T-helper 9 cell (primary cell): Measurements from ENCODE around the gene PARD3B.
"Not testable (repeated sequence)": the region's sequence is repeated elsewhere in the genome, so short reads cannot be mapped to it uniquely, and the experiment has no call there.

Experiments used
- DNase-seq: peaks from one replicate; pipeline ENCODE4 v3.0.0-alpha.2; 2020

Gene PARD3B

DNA sequence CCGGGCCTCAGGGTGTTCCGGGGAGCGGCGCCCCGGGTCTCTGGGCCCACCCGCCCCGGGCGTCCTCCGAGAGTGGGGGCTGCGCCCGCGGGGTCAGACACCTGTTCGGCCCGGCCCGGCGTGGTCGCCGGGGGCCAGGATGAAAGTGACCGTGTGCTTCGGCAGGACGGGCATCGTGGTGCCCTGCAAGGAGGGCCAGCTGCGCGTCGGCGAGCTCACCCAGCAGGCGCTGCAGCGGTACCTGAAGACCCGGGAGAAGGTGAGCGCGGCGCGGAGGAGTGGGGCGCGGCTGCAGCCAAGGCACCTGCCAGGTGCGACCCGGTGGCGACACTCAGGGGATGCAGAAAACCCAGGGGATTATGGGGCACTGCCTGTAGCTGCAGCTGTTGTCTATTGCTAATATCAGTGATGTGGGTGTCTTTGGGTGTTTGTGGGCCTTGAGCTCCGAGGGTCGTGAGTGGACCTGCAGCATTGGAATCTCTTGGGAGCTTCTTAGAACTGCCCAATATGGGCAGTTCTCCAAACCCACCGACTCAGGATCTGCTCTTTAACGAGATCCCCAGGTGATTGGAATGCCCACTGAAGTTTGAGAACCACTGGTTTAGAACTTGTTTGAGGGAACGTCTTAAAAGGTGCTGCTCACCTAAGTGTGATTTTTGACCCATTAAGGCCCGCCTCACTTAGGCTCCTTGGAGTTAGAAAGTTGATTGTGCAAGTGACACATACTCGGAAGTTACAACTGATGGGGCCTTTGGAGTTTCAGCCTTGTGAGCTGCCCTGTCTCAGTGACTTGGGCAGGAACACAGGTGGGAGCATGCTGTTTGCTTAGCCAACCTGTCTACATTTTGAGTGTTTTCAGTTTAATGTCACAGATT is 823 bp downstream of the PARD3B start:
- no peak for DNase-seq

GRCh38 chr2:204550751-204551511 is 5.7 kb downstream of the PARD3B start:
- no peak for DNase-seq

GRCh38 chr2:204551512-204551863 is 6.2 kb downstream of the PARD3B start:
- no peak for DNase-seq

- DNase-seq = no peak
These were observed 12.3 kb downstream of the PARD3B start for GRCh38 chr2:204557604-204558003.

GRCh38 chr2:204559358-204559757 is 14.1 kb downstream of the PARD3B start:
- not testable (repeated sequence) for DNase-seq

GRCh38 chr2:204560902-204561301 is 15.6 kb downstream of the PARD3B start:
- DNase-seq = no peak

- DNase-seq = no peak
These were observed 16.5 kb downstream of the PARD3B start for GRCh38 chr2:204561771-204562170.

GRCh38 chr2:204566439-204566838 is 21.2 kb downstream of the PARD3B start:
- DNase-seq = no peak

GRCh38 chr2:204570421-204570820 is 25.1 kb downstream of the PARD3B start:
- DNase-seq = no peak

- no peak for DNase-seq
These were observed 25.8 kb downstream of the PARD3B start for GRCh38 chr2:204571041-204571440.

DNA sequence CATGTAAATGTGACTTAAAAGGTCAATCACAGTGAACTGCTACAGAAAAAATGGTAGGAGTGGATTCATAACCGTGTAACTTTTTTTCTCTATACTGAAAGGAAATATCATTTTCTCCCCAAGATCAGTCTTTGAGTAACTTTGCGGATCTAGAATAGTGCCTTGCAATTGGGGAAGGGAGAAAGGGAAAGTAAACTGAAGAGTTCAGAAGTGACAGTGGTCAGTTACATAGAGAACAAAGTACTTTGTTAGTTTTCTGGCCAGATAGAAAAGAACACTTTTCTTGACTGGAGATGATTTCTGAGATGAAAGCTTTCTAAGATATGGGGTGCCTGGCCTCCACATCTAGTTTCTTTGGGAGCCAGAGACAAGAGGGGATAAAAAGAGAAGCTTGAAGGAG is 26.6 kb downstream of the PARD3B start:
- DNase-seq = no peak

DNA sequence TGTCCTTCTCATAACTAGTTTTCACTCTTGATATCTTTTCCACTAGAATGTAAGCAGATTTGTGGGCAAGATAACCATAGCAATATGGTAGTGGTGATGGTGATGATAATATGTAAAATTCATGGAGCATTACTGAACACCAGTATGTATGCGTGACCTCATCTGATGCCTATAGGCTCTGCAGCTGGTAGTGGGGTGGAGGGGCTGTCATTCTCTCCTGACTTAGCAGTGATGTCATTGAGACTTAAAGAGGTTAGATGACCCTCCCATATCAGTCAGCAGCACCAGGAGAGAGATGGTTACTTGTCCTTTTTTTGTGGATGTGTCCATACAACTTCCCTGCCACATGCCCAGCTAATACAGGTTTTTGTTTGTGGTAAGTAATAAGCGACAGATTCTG is 27.9 kb downstream of the PARD3B start:
- no peak for DNase-seq

- DNase-seq = no peak
These were observed 29.2 kb downstream of the PARD3B start for GRCh38 chr2:204574486-204574885.

DNA sequence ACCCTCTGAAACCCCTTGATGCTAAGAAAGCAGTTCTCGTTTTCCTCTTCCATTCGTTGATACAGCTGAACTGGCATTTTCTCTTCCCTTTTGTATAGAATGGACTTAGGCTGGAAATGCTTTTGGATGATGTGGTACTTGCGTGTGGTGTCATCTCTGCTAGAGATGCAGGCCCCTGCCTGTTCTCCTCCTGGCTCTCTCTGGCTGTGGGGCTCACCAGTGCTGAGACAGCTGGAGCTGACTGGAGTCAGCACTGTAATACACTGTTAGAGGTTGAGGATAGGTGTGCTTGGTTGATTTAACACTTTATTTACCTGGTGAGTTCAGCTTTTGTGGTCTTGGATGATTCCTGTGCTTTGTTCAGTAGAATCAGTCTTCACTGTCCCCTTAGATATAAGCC is 30.2 kb downstream of the PARD3B start:
- DNase-seq = no peak

DNA sequence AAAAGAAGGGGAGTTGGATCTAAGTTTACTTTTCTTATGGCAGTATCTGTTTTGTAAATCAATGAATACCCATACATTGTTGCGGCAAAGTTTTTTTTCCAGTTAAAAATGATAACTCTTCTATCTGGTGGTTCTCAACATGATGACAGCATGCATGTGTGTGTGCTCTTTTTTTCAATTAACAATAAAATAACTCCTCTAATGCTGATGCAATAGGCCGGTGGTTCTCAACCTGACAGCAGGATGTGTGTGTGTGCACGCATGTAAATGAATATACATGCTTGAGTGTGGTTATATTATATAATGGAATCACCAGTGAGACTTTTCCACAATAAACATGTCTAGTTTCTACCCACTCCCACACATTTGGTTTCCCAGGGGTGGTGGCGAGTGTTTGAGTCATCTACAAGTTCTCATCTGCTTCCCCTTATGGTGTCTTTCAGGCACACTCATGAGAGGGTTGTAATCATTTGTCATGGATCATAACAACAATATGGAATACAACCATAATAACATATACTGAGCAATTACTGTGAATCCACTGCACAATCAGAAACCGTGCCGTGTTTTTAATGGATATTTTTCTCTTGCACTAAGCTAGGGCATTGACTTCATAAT is 31.2 kb downstream of the PARD3B start:
- no peak for DNase-seq

- no peak for DNase-seq
These were observed 33.8 kb downstream of the PARD3B start for GRCh38 chr2:204578928-204579598.

DNA sequence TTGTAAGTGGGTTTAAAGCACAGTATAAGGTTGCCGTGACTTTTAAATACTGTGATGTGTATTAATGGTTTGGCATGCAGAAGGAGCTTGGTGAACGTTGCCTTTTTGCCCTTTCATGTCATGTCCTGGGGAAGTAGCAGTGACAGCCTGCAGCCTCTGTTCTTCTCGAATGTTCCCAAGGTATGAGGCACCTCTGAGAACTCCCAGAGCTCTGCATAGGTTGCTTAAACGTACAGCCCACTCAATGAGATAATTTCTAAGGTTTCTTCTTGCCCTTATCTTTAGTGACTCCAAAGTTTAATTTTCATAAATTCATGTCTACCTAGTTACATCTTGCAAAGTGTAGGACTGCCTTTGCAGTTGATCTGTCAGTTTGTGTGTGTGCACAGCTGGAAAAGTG is 36.7 kb downstream of the PARD3B start:
- no peak for DNase-seq

DNA sequence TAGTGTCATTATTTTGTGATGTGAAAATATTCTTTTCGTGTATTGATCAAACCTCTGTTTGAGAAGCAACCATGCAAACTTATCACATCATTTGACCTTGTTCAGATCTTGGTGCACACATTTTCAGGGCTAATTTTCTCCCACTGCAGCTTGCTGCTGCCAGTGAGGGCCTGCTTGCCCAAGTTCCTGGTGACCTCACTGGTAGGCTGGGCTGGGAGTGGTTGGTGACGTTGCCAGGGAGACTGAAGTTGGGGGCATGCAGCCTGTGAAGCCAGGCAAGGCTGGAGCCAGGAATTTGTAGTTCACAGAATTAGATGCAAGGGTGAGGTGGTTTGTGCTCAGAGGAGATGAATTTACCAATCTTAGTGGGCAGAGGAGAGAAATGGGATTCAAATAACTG is 38.5 kb downstream of the PARD3B start:
- no peak for DNase-seq

- no peak for DNase-seq
These were observed 40.7 kb downstream of the PARD3B start for GRCh38 chr2:204585930-204586329.

- DNase-seq = no peak
These were observed 41.3 kb downstream of the PARD3B start for GRCh38 chr2:204586444-204587180.

DNA sequence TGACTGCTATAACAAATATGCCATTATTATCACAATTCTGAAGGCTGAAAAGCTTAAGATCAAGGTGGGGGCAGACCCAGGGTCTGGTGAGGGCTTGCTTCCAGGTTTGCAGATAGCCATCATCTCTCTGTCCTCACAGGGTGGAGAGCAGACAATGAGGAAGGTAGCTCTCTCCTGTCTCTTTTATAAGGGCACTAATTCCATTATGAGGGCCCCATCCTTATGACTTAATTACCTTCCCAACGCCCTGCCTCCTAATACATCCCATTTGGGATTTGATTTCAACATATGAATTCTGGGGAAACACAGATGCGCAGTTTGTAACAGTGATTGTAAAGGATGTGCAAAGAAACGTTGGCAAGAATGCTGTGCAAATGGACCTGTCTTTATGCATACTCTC is 44.8 kb downstream of the PARD3B start:
- DNase-seq = no peak

GRCh38 chr2:204591225-204591624 is 46.0 kb downstream of the PARD3B start:
- no peak for DNase-seq
